G401 (cell line): Measurements from ENCODE around the gene FIGNL1. TPM values are rescaled to one million over a fixed set of nuclear protein-coding genes. Genes with fewer than 3 reads are reported as not detected.

Experiments
- DNase-seq: peaks from one replicate; pipeline ENCODE4 v3.0.0-alpha.2; 2015; ENCODE audit warnings: low spot score
- in situ Hi-C: cut with HindIII; loops from 2 replicates; pipeline ENCODE4 v1.10.0; 2016; ENCODE audit warnings: low sequenced_read_pairs, mixed read lengths
- total RNA-seq: library from RNA; depleted of rRNA; stranded (reverse); fragments of >200 nt; shearing (Covaris generic); gene quantifications from 2 replicates; pipeline ENCODE4 v1.2.3, GENCODE V29; 2014; rRNA removed

FIGNL1 gene
- total RNA-seq, 1 experiment from 2014 or later, result 17.2 TPM

- DNase-seq, result no peak
- in situ Hi-C loops, result no loop called here
Observed at GRCh38 chr7:50406935-50407334, 43.2 kb downstream of the FIGNL1 start.

DNA sequence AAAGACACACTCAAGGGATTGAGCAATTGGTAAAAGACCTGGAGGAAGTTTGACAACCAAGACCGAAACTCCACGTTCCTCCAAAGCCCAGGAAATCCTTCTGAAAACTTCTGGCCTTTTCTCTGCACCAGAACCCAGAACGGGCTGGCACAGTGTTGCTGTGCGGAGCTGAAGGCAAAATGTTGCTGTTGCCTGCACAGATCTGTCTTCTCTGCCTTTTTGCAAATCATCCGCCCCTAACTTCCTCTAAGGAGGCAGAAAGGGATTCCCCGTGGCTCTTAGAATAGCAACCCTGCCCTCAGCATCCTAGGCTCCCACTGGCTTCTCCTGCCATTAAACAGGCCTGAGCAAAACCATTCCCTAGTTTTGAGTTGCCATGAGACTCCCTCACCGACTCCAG, 44.9 kb downstream of the FIGNL1 start:
- in situ Hi-C loops, result no loop called here
- no peak for DNase-seq

GRCh38 chr7:50404392-50404791, 45.8 kb downstream of the FIGNL1 start:
- no peak for DNase-seq

DNA sequence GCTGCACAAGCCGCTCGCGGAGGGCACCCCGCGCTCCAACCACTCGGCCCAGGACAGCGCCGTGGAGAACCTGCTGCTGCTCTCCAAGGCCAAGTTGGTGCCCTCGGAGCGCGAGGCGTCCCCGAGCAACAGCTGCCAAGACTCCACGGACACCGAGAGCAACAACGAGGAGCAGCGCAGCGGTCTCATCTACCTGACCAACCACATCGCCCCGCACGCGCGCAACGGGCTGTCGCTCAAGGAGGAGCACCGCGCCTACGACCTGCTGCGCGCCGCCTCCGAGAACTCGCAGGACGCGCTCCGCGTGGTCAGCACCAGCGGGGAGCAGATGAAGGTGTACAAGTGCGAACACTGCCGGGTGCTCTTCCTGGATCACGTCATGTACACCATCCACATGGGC, 50.0 kb downstream of the FIGNL1 start:
- no peak for DNase-seq
- in situ Hi-C loops, result no loop called here

More at GRCh38 chr7:50404392-50404791, 45.8 kb downstream of the FIGNL1 start:
- in situ Hi-C loops, result no loop called here

- in situ Hi-C loops, result no loop called here
- DNase-seq, result no peak
Observed at GRCh38 chr7:50399635-50400034, 50.5 kb downstream of the FIGNL1 start.

DNA sequence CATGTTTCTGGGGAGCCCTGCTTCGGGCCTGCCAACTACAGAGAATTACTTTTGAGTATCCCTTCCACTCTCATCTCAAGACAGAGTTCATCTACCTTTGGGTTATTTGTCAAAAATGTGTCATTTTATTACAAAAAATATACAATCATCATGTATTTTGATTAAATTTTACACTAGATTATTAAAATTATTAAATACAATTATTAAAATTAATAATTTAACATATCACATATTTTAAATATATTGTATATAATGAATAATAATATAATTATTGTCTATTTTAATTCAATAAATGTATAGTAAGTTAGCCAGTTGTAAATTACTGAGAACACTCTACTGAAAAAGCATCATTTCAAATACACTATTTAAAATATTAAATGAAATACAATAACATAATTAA, 50.9 kb downstream of the FIGNL1 start:
- DNase-seq, result no peak
- in situ Hi-C loops, result no loop called here

DNA sequence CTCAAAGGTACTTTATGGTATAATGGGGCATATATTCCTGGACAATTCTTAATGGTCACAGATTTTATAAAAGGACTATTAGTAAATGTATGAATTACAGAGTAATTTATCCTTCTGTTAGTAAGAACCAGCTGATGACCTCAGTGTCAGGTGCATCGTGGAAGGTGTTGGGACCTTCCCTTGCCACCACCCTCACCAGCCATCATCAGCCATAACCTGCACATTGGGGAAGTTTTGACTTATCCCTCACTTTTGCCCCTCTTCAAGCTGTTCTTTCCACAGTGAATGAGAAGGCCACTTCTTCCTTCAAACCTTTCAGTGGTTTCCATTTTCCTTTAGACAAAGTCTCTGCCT, 52.2 kb downstream of the FIGNL1 start:
- in situ Hi-C loops, result no loop called here

GRCh38 chr7:50397320-50397970, 52.7 kb downstream of the FIGNL1 start:
- no peak for DNase-seq
- in situ Hi-C loops, result no loop called here

More for the DNA sequence above, 52.2 kb downstream of the FIGNL1 start:
- no peak for DNase-seq

GRCh38 chr7:50396856-50397255, 53.3 kb downstream of the FIGNL1 start:
- DNase-seq, result no peak

DNA sequence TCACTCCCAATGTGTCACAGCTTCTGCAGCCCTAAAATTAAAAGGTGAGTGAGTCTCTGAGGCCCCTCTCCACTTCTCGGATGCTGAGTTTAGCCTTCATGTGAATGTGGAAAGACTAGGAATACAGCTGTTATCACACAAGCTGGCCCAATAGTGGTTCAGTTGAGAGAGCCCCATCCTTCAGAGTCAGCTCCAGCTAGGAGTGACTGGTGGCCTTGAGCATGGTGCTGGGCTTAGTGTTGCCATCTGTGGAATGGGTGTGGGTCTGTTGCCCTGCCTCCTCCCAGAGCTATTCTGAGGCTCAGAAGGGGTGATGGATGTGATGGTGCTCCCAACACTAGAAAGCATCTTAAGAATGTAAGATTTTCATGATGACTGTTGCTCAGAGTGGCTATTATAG, 55.8 kb downstream of the FIGNL1 start:
- no peak for DNase-seq
- in situ Hi-C loops, result no loop called here

More at GRCh38 chr7:50396856-50397255, 53.3 kb downstream of the FIGNL1 start:
- in situ Hi-C loops, result no loop called here

Other genes with a start within 250 kb of the FIGNL1 start
- not detected in 2 replicates for gene IKZF1, start 145.6 kb downstream of the FIGNL1 start, total RNA-seq
- not detected in 2 replicates for gene DDC, start 115.1 kb upstream of the FIGNL1 start, total RNA-seq